Measurements from ENCODE around the gene CHERP. TPM values are rescaled to one million over a fixed set of nuclear protein-coding genes. Genes with fewer than 3 reads are reported as not detected.
"Not testable (repeated sequence)": the region's sequence is repeated elsewhere in the genome, so short reads cannot be mapped to it uniquely, and the experiment has no call there.

The CHERP gene
- total and polyA plus RNA-seq, 2 of the 4 experiments (the other 2 are of a cell fraction): 0.54 to 13.5 TPM

DNA sequence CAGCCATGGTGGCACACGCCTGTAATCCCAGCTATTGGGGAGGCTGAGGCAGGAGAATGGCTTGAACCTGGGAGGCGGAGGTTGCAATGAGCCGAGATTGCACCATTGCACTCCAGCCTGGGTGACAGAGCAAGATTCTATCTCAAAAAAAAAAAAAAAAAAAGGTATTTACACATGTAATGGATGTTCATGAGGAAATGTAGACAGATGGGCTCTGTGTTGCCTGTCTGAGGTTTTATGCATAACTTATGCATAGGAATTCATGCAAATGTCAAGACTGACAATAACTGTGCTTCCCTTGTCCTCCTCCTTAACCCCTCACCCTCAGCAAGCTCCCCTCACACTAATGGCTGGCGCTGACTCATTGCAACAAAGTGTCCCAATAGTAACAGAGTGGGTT is 55.8 kb downstream of the CHERP start:
- no CpG with 5 or more reads among the region's 4 CpGs for WGBS, 2 experiments (ENCODE audit: extremely low coverage in 2 of 2, insufficient read length in 1 of 2)
- H3K14ac ChIP-seq (replicated peaks; ENCODE audit: low read depth, low read length); H2BK20ac ChIP-seq (ENCODE audit: low read depth, low read length); H2BK120ac ChIP-seq (ENCODE audit: low read depth, low read length); H3K4me2 ChIP-seq (ENCODE audit: low read depth, low read length); H3K27ac ChIP-seq (ENCODE audit: insufficient read depth, low read length); H2AK5ac ChIP-seq (ENCODE audit: low read depth, low read length); H4K20me1 ChIP-seq (ENCODE audit: insufficient read depth, low read length); intact Hi-C loops (cut with micrococcal nuclease); in situ Hi-C loops (cut with MboI; ENCODE audit: low sequenced_read_pairs); H3K18ac ChIP-seq (ENCODE audit: low read depth, low read length); H3K36me3 ChIP-seq (ENCODE audit: control insufficient read depth, insufficient read depth, low read length); H3K9ac ChIP-seq (ENCODE audit: low read depth, low read length); H3K4me3 ChIP-seq (ENCODE audit: insufficient read depth, low read depth, low read length); H3K23ac ChIP-seq (ENCODE audit: low read depth, low read length); H4K8ac ChIP-seq (ENCODE audit: low read depth in 2 of 2, low read length in 2 of 2); H2BK5ac ChIP-seq (ENCODE audit: low read depth, low read length, poor library complexity, severe bottlenecking); H2AK9ac ChIP-seq (replicated peaks; ENCODE audit: low read depth, low read length, poor library complexity); H2BK15ac ChIP-seq (ENCODE audit: low read depth, low read length); H4K91ac ChIP-seq (ENCODE audit: insufficient read depth, low read depth, low read length); H3K56ac ChIP-seq (ENCODE audit: extremely low read depth, insufficient read depth, low read length); H3K79me1 ChIP-seq (ENCODE audit: low read depth in 1 of 2, low read length in 2 of 2); CTCF ChIA-PET; H3K27me3 ChIP-seq (ENCODE audit: control insufficient read depth, insufficient read depth, low read length); H4K5ac ChIP-seq (ENCODE audit: low read depth, low read length); BruUV-seq (replicated peaks); H3K9me3 ChIP-seq (ENCODE audit: control insufficient read depth, insufficient read depth, low read length); H2AFZ ChIP-seq (replicated peaks; ENCODE audit: low read length, poor library complexity); H3K4me1 ChIP-seq (ENCODE audit: control insufficient read depth, insufficient read depth, low read length); H3K9me1 ChIP-seq (ENCODE audit: insufficient read depth, low read length); ATAC-seq (ENCODE audit: low read depth); H3K4ac ChIP-seq (ENCODE audit: low read depth, low read length); dilution Hi-C loops (cut with HindIII; ENCODE audit: low sequenced_read_pairs, unreplicated experiment): not testable (repeated sequence)
- peak; percentile 12 for DNase-seq
- POLR2A ChIA-PET (ENCODE audit: unreplicated experiment): interaction anchor here (1.0 kb wide), 1 partner anchor 10 kb away, joined by 4 read pairs; the partner anchor contains the start of genes C19orf44 and CALR3
